ENCODE measurements around the gene S100A6. TPM values are rescaled to one million over a fixed set of nuclear protein-coding genes. Genes with fewer than 3 reads are reported as not detected.
A peak's percentile ranks its signal among the peaks of the same experiment; 100 is the strongest.

The S100A6 gene
- total RNA-seq, 1 donor from 2014 or later: 21.9 TPM

DNA sequence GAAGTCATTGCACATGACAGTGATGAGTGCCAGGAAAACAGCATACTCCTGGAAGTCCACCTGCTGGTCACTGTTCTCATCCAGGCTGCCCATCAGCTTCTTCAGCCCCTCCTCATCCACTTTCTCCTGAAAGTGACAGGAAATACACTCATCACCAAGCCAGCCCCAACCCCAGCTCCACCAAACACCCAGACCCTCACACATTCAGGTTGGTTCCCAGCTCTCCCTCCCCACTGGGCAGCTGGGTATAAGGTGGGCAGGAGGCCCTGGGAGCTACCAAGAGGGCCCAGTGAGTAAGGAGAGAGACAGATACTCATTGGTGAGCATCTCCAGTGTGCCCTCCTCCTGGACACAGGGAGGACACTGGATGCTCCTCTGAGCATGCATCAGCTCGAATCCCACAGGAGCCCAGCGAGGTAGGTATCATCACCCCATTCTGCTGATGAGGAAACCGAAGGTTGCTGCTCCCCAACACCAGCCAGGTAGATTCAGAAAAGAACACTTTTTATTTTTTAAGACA is 25.7 kb upstream of the S100A6 start:
- Mint-ChIP-seq H3K4me1 (ENCODE audit: unreplicated experiment) (peaks cover 7% of the 10 kb centered on the region), H3K4me3 (no peak overlapping the region), H3K27me3 (no peaks in the 10 kb centered on the region), H3K27ac (peak overlapping the region; percentile 13), H3K36me3 (no peaks in the 10 kb centered on the region), H3K9me3 (no peaks in the 10 kb centered on the region)
- no peak for DNase-seq (ENCODE audit: extremely low spot score, unreplicated experiment)
- TF ChIP-seq, protein P1, sequence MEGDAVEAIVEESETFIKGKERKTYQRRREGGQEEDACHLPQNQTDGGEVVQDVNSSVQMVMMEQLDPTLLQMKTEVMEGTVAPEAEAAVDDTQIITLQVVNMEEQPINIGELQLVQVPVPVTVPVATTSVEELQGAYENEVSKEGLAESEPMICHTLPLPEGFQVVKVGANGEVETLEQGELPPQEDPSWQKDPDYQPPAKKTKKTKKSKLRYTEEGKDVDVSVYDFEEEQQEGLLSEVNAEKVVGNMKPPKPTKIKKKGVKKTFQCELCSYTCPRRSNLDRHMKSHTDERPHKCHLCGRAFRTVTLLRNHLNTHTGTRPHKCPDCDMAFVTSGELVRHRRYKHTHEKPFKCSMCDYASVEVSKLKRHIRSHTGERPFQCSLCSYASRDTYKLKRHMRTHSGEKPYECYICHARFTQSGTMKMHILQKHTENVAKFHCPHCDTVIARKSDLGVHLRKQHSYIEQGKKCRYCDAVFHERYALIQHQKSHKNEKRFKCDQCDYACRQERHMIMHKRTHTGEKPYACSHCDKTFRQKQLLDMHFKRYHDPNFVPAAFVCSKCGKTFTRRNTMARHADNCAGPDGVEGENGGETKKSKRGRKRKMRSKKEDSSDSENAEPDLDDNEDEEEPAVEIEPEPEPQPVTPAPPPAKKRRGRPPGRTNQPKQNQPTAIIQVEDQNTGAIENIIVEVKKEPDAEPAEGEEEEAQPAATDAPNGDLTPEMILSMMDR (conservative IDR thresholded peaks at IDR 0.05): no peak

GRCh38 chr1:153560771-153561465 is 25.1 kb upstream of the S100A6 start:
- TF ChIP-seq, protein P1 (conservative IDR thresholded peaks at IDR 0.05): no peak
- no peaks in the 10 kb centered on the region for H3K9me3 Mint-ChIP-seq
- peak overlapping the region; percentile 13 for H3K27ac Mint-ChIP-seq
- H3K4me3 Mint-ChIP-seq: no peak overlapping the region
- H3K27me3 Mint-ChIP-seq: no peaks in the 10 kb centered on the region
- H3K36me3 Mint-ChIP-seq: no peaks in the 10 kb centered on the region
- no peak for DNase-seq (ENCODE audit: extremely low spot score, unreplicated experiment)
- H3K4me1 Mint-ChIP-seq (ENCODE audit: unreplicated experiment): peaks cover 3% of the 10 kb centered on the region

DNA sequence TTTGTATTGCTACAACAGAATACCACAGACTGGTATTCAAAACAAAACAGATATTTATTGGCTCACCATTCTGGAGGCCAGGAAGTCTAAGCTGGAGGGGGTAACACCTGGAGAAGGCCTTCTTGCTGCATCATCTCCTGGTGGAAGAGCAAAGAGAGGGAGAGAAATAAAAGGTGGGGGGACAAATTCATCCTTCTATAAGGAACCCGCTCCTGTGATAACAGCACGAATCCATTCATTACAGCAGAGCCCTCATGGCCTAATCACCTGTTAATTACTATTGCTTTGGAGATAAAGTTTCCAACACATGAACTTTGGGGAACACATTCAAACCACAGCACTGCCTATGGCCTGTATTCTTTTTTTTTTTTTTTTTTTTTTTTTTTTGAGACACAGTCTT is 24.4 kb upstream of the S100A6 start:
- Mint-ChIP-seq H3K9me3 (no peaks in the 10 kb centered on the region), H3K36me3 (no peaks in the 10 kb centered on the region), H3K4me3 (no peak overlapping the region), H3K4me1 (ENCODE audit: unreplicated experiment) (no peaks in the 10 kb centered on the region), H3K27me3 (no peaks in the 10 kb centered on the region), H3K27ac (no peak overlapping the region)
- TF ChIP-seq, protein P1 (conservative IDR thresholded peaks at IDR 0.05): no peak
- DNase-seq (ENCODE audit: extremely low spot score, unreplicated experiment): no peak

GRCh38 chr1:153557877-153558276 is 22.1 kb upstream of the S100A6 start:
- TF ChIP-seq, protein P1 (conservative IDR thresholded peaks at IDR 0.05): no peak
- Mint-ChIP-seq H3K36me3 (no peaks in the 10 kb centered on the region), H3K27me3 (no peaks in the 10 kb centered on the region), H3K4me3 (no peak overlapping the region), H3K9me3 (no peaks in the 10 kb centered on the region), H3K27ac (no peak overlapping the region), H3K4me1 (ENCODE audit: unreplicated experiment) (peaks cover 13% of the 10 kb centered on the region)
- DNase-seq (ENCODE audit: extremely low spot score, unreplicated experiment): no peak

DNA sequence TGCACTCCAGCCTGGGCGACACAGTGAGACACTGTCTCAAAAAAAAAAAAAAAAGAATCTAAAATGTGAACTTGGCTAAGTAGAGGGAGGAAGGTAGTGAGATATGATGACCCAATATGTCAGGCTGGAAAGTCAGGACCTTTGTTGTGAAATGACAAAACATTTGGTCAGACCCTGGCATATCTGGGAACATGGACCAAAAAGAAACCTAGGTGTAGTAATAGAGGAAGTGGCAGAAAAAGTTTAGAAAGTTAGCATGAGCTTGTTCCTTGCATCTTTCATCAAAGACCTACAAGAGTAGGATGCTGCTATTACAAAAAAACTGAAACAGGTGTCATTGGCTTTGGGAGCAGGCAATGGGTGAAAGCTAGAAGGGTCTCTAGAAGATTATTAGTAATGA is 20.6 kb upstream of the S100A6 start:
- Mint-ChIP-seq H3K4me1 (ENCODE audit: unreplicated experiment) (peaks cover 19% of the 10 kb centered on the region), H3K9me3 (no peaks in the 10 kb centered on the region), H3K36me3 (no peaks in the 10 kb centered on the region), H3K27me3 (no peaks in the 10 kb centered on the region), H3K27ac (no peak overlapping the region), H3K4me3 (no peak overlapping the region)
- DNase-seq (ENCODE audit: extremely low spot score, unreplicated experiment): no peak
- TF ChIP-seq, protein P1 (conservative IDR thresholded peaks at IDR 0.05): no peak
